K562 (cell line): ENCODE data around the gene CD52. TPM values are rescaled to one million over a fixed set of nuclear protein-coding genes. Genes with fewer than 3 reads are reported as not detected.

Experiments
- ATAC-seq: fragments of 200-7000 bp; cut with Tn5 transposase; 3 replicates; pipeline ENCODE4 v1.9.1; 2020; ENCODE audit warnings: moderate library complexity
- BruUV-seq: library from RNA; stranded (reverse); fragments of 400-500 nt; replicated peaks from 2 replicates; lab custom pipeline; 2021; lab: Mats Ljungman, UMichigan
- CTCF ChIA-PET: fragments of 300-600 bp; formaldehyde crosslinking; extraction: SDS; loops from one replicate; lab custom pipeline; 2021; ENCODE audit warnings: low intra/inter-chr PET ratio; lab: Yijun Ruan, JAX
- POLR2A ChIA-PET: fragments of 300-600, 350-650 bp; sonication (Branson Sonifier 250); formaldehyde crosslinking; extraction: SDS; loops from one replicate; lab custom pipeline; 2021; ENCODE audit warnings: antibody characterized with exemption, inconsistent platforms; lab: Yijun Ruan, JAX
- DNase-seq, 4 experiments: peaks; one replicate each; pipeline versions ENCODE4 v3.0.0 to v3.0.0-alpha.2; 2011 to 2018; ENCODE audit warnings: low spot score in 3 of 4, mixed read lengths in 3 of 4; ENCODE audit errors: extremely low read depth in 1 of 4
- FAIRE-seq: peaks from 2 replicates; lab custom pipeline; 2011; peaks lifted over from hg19 to GRCh38; lab: Jason Lieb, UNC
- H2AFZ ChIP-seq: 2 replicates; pipeline ENCODE4 v1.6.0; 2011; ENCODE audit warnings: low read depth, low read length, control low read depth, inconsistent platforms
- H3K27ac ChIP-seq: fragments of 200-600 bp; 3 replicates; pipeline ENCODE4 v1.8.0; 2011; ENCODE audit warnings: low read depth, mild to moderate bottlenecking, control low read depth, inconsistent platforms, low read length, moderate library complexity, mixed read lengths; ENCODE audit errors: extremely low read depth
- H3K27me3 ChIP-seq, 2 experiments: fragments of 300-600 bp in 1 of 2; 2 replicates in 1 of 2; 3 replicates in 1 of 2; pipeline versions ENCODE4 v1.6.0 to v1.8.0; 2011; ENCODE audit warnings: inconsistent platforms in 2 of 2, low read length in 2 of 2, mild to moderate bottlenecking in 1 of 2, mixed read lengths in 1 of 2, moderate library complexity in 1 of 2; ENCODE audit not compliant: control insufficient read depth in 2 of 2, insufficient read depth in 2 of 2
- H3K36me3 ChIP-seq: fragments of 300-600 bp; 3 replicates; pipeline ENCODE4 v1.8.0; 2011; ENCODE audit warnings: mild to moderate bottlenecking, low read length, inconsistent platforms; ENCODE audit not compliant: control insufficient read depth, insufficient read depth
- H3K4me1 ChIP-seq, 2 experiments: fragments of 200-600 bp in 1 of 2; replicated peaks in 1 of 2; 2 replicates in 1 of 2; 3 replicates in 1 of 2; pipeline versions ENCODE4 v1.5.1 to v1.8.0; 2011; ENCODE audit warnings: inconsistent platforms in 2 of 2, low read length in 2 of 2, mild to moderate bottlenecking in 1 of 2, mixed read lengths in 1 of 2, moderate library complexity in 1 of 2; ENCODE audit not compliant: control insufficient read depth in 2 of 2, insufficient read depth in 2 of 2
- H3K4me2 ChIP-seq: 2 replicates; pipeline ENCODE4 v1.6.1; 2011; ENCODE audit warnings: low read length, control low read depth, inconsistent platforms, mixed read lengths; ENCODE audit not compliant: insufficient read depth
- H3K4me3 ChIP-seq: fragments of 200-600 bp; sonication (generic), shearing (Covaris generic); 2 replicates; pipeline ENCODE4 v1.5.1; 2016; ENCODE audit warnings: control low read depth, inconsistent platforms
- H3K79me2 ChIP-seq: fragments of 200-600 bp; 3 replicates; pipeline ENCODE4 v1.8.0; 2011; ENCODE audit warnings: low read length, inconsistent platforms; ENCODE audit not compliant: control insufficient read depth, insufficient read depth
- H3K9ac ChIP-seq, 2 experiments: 2 replicates each; pipeline versions ENCODE4 v1.6.0 to v1.6.1; 2011; ENCODE audit warnings: low read depth in 2 of 2, low read length in 2 of 2, control low read depth in 1 of 2, inconsistent platforms in 1 of 2, mild to moderate bottlenecking in 1 of 2, mixed read lengths in 1 of 2; ENCODE audit not compliant: insufficient read depth in 1 of 2
- H3K9me1 ChIP-seq: one replicate; pipeline ENCODE4 v1.6.0; 2011; ENCODE audit warnings: inconsistent platforms, mild to moderate bottlenecking, low read length, moderate library complexity; ENCODE audit not compliant: control insufficient read depth, insufficient read depth
- H3K9me3 ChIP-seq: replicated peaks from 2 replicates; pipeline ENCODE4 v1.5.1; 2011; ENCODE audit warnings: low read depth, low read length, inconsistent platforms; ENCODE audit not compliant: control insufficient read depth, insufficient read depth
- H4K20me1 ChIP-seq: replicated peaks from 2 replicates; pipeline ENCODE4 v1.6.1; 2011; ENCODE audit warnings: low read length, inconsistent platforms, mixed read lengths; ENCODE audit not compliant: control insufficient read depth, insufficient read depth
- BRD9 ChIP-seq: fragments of 450-650 bp; IDR thresholded peaks from 2 replicates; pipeline ENCODE4 v1.6.1; 2018; ENCODE audit warnings: low read depth; ENCODE audit not compliant: partially characterized antibody
- MCM3 ChIP-seq: fragments of 450-650 bp; IDR thresholded peaks from 2 replicates; pipeline ENCODE4 v1.6.1; 2016
- MLLT1 ChIP-seq, 2 experiments: fragments of 450-650 bp; IDR thresholded peaks; 2 replicates each; pipeline ENCODE4 v1.6.1; 2016
- MXI1 ChIP-seq: IDR thresholded peaks from 2 replicates; pipeline ENCODE4 v1.6.1; 2011; ENCODE audit warnings: low read depth, mild to moderate bottlenecking, improper control_type of control experiment, low read length
- U2AF1 ChIP-seq: fragments of 200-400 bp; formaldehyde crosslinking; optimal IDR thresholded peaks from 2 replicates; pipeline ENCODE3; 2017; ENCODE audit warnings: mild to moderate bottlenecking, low read depth, low read length, moderate library complexity
- ZNF232 ChIP-seq: sonication (generic); formaldehyde crosslinking; IDR thresholded peaks from 2 replicates; pipeline ENCODE4 v1.8.0; 2022; ENCODE audit warnings: mild to moderate bottlenecking, missing genetic modification reagents
- ZNF444 ChIP-seq: fragments of 250-450 bp; sonication (Bioruptor Pico); IDR thresholded peaks from 2 replicates; pipeline ENCODE4 v1.4.0; 2020; ENCODE audit warnings: mild to moderate bottlenecking, moderate library complexity
- WGBS: fragments of 100-300 bp; shearing (Covaris generic); methylation state at CpG from one replicate; pipeline ENCODE4 v1.1.6; 2016; ENCODE audit warnings: low coverage, mixed read lengths; ENCODE audit not compliant: insufficient coverage; ENCODE audit errors: missing lambda C conversion rate; 5-methylcytosine and 5-hydroxymethylcytosine counted together
- in situ Hi-C: fragments of 300-500 bp; cut with MboI; formaldehyde crosslinking; loops from 4 replicates; pipeline ENCODE4 v1.15.0; 2018; ENCODE audit warnings: inconsistent platforms, mixed read lengths
- intact Hi-C: fragments of 100-400 bp; cut with micrococcal nuclease; formaldehyde crosslinking; loops from 2 replicates; pipeline ENCODE4 v1.14.2; 2022
- polyA plus RNA-seq, 8 experiments: library from polyadenylated mRNA; depleted of rRNA in 4 of 8; stranded (reverse) in 5 of 8; unstranded in 3 of 8; fragments of >200 nt; fragmentation: Nextera tagmentation in 2 of 8; fragmentation: Illumina TruSeq in 1 of 8; extraction: Ambion mirVana in 2 of 8; extraction: Trizol in 1 of 8; gene quantifications; 2 replicates each; pipeline versions ENCODE4 v1.2.1 to v1.2.3, GENCODE V29; 2011 to 2014; ENCODE audit warnings: inconsistent platforms in 1 of 8, missing spikeins in 1 of 8
- total RNA-seq, 7 experiments: library from RNA; depleted of rRNA in 6 of 7; stranded (reverse); fragments of >200 nt in 6 of 7; fragmentation: Illumina TruSeq in 2 of 7; extraction: Trizol in 2 of 7; gene quantifications; 2 replicates each; pipeline versions ENCODE4 v1.2.1 to v1.2.3, GENCODE V29; 2011 to 2021; ENCODE audit warnings: low replicate concordance in 1 of 7
- TF ChIP-seq, protein P1 (sequence below): fragments of 250-450 bp; sonication (Bioruptor Pico); IDR thresholded peaks from 2 replicates; pipeline ENCODE4 v1.9.0; 2021; ENCODE audit warnings: mild to moderate bottlenecking
- TF ChIP-seq, protein P2 (sequence below): sonication (generic); formaldehyde crosslinking; IDR thresholded peaks from 2 replicates; pipeline ENCODE4 v1.8.0; 2023; ENCODE audit warnings: missing genetic modification reagents, mild to moderate bottlenecking, borderline replicate concordance
- TF ChIP-seq, protein P3 (sequence below): fragments of 200-800 bp; sonication (Bioruptor generic); IDR thresholded peaks from 2 replicates; pipeline ENCODE4 v1.6.1; 2017; ENCODE audit warnings: missing genetic modification characterization, missing compliant biosample characterization

Gene CD52
- total and polyA plus RNA-seq, 9 of the 15 experiments (the other 6 are each of a cell fraction or from before 2014, with no cell fraction given): 34.9 to 488 (median 173) TPM

GRCh38 chr1:26317146-26317545, 612 bp upstream of the CD52 start:
- H3K9me1 ChIP-seq: no peaks in the 10 kb centered on the region
- H3K27ac ChIP-seq: peak overlapping the region; percentile 68
- H3K36me3 ChIP-seq: peaks cover 6% of the 10 kb centered on the region; the same call in 2 of the 3 replicates
- ChIA-PET CTCF (interaction anchor here (0.5 kb wide), 1 partner anchor 211 kb away, joined by 3 read pairs; no protein-coding TSS in a partner anchor), POLR2A (interaction anchor here (0.8 to 2.5 kb wide), 9 partner anchors 10 to 99 kb away, joined by 3 to 13 read pairs (median 4); partner anchors contain the start of gene UBXN11)
- no peaks in the 10 kb centered on the region for H4K20me1 ChIP-seq
- 53% methylated on average over 2 of the region's 2 CpGs for WGBS
- H3K4me1 ChIP-seq: peaks cover 57% of the 10 kb centered on the region in 2 experiments
- no TSS peak for BruUV-seq
- no peaks in the 10 kb centered on the region for H3K9me3 ChIP-seq
- in situ Hi-C loops: no loop called here
- H3K4me3 ChIP-seq: peak overlapping the region; percentile 21; the same call in 1 of the 2 replicates
- H3K9ac ChIP-seq: peak overlapping the region; percentile 48 to 87; a peak in 3 of 4 replicates
- FAIRE-seq (no peak), ATAC-seq (no peak), DNase-seq (no peak)
- intact Hi-C loops: no loop called here
- H3K27me3 ChIP-seq: no peaks in the 10 kb centered on the region
- H3K79me2 ChIP-seq: peaks cover 2% of the 10 kb centered on the region; the same call in 1 of the 3 replicates
- H2AFZ ChIP-seq: peak overlapping the region; percentile 79
- peak overlapping the region; percentile 80 for H3K4me2 ChIP-seq
- TF ChIP-seq U2AF1 (no peak), MXI1 (no peak), MCM3 (no peak), ZNF232 (CRISPR knock-in tag) (no peak), BRD9 (peak; percentile 34), ZNF444 (CRISPR knock-in tag) (no peak), MLLT1 (IDR thresholded peaks at IDR 0.05) (0 out of 4 replicates have a peak, but pooled peaks of 1 of the 2 experiments have one; percentile 8)
- TF ChIP-seq, protein P1, sequence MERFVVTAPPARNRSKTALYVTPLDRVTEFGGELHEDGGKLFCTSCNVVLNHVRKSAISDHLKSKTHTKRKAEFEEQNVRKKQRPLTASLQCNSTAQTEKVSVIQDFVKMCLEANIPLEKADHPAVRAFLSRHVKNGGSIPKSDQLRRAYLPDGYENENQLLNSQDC: no peak
- TF ChIP-seq, protein P2, sequence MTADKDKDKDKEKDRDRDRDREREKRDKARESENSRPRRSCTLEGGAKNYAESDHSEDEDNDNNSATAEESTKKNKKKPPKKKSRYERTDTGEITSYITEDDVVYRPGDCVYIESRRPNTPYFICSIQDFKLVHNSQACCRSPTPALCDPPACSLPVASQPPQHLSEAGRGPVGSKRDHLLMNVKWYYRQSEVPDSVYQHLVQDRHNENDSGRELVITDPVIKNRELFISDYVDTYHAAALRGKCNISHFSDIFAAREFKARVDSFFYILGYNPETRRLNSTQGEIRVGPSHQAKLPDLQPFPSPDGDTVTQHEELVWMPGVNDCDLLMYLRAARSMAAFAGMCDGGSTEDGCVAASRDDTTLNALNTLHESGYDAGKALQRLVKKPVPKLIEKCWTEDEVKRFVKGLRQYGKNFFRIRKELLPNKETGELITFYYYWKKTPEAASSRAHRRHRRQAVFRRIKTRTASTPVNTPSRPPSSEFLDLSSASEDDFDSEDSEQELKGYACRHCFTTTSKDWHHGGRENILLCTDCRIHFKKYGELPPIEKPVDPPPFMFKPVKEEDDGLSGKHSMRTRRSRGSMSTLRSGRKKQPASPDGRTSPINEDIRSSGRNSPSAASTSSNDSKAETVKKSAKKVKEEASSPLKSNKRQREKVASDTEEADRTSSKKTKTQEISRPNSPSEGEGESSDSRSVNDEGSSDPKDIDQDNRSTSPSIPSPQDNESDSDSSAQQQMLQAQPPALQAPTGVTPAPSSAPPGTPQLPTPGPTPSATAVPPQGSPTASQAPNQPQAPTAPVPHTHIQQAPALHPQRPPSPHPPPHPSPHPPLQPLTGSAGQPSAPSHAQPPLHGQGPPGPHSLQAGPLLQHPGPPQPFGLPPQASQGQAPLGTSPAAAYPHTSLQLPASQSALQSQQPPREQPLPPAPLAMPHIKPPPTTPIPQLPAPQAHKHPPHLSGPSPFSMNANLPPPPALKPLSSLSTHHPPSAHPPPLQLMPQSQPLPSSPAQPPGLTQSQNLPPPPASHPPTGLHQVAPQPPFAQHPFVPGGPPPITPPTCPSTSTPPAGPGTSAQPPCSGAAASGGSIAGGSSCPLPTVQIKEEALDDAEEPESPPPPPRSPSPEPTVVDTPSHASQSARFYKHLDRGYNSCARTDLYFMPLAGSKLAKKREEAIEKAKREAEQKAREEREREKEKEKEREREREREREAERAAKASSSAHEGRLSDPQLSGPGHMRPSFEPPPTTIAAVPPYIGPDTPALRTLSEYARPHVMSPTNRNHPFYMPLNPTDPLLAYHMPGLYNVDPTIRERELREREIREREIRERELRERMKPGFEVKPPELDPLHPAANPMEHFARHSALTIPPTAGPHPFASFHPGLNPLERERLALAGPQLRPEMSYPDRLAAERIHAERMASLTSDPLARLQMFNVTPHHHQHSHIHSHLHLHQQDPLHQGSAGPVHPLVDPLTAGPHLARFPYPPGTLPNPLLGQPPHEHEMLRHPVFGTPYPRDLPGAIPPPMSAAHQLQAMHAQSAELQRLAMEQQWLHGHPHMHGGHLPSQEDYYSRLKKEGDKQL (CRISPR knock-in tag): no peak
- TF ChIP-seq, protein P3, sequence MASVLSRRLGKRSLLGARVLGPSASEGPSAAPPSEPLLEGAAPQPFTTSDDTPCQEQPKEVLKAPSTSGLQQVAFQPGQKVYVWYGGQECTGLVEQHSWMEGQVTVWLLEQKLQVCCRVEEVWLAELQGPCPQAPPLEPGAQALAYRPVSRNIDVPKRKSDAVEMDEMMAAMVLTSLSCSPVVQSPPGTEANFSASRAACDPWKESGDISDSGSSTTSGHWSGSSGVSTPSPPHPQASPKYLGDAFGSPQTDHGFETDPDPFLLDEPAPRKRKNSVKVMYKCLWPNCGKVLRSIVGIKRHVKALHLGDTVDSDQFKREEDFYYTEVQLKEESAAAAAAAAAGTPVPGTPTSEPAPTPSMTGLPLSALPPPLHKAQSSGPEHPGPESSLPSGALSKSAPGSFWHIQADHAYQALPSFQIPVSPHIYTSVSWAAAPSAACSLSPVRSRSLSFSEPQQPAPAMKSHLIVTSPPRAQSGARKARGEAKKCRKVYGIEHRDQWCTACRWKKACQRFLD (CRISPR knock-in tag): 0 out of 2 replicates have a peak, but pooled peaks have one; percentile 9
